GM10248 (cell line): ENCODE results near the gene HLA-DQB2.
"Not testable (repeated sequence)": the region's sequence is repeated elsewhere in the genome, so short reads cannot be mapped to it uniquely, and the experiment has no call there.

Source experiments
- CTCF ChIA-PET: fragments of 300-600 bp; sonication (Branson Sonifier 250); formaldehyde crosslinking; extraction: SDS; loops from one replicate; lab custom pipeline; 2021; ENCODE audit warnings: antibody characterized with exemption; lab: Yijun Ruan, JAX
- POLR2A ChIA-PET: fragments of 350-650 bp; sonication (Branson Sonifier 250); formaldehyde crosslinking; extraction: SDS; loops from one replicate; lab custom pipeline; 2020; ENCODE audit warnings: antibody characterized with exemption; lab: Yijun Ruan, JAX
- DNase-seq: peaks from one replicate; pipeline ENCODE4 v3.0.0; 2012; ENCODE audit errors: extremely low spot score
- TF ChIP-seq, protein P1 (sequence below): IDR thresholded peaks from 2 replicates; pipeline ENCODE4 v1.5.1; 2012; ENCODE audit warnings: mild to moderate bottlenecking, low read depth; ENCODE audit errors: extremely low read depth, missing control alignments, control extremely low read depth

HLA-DQB2 gene

DNA sequence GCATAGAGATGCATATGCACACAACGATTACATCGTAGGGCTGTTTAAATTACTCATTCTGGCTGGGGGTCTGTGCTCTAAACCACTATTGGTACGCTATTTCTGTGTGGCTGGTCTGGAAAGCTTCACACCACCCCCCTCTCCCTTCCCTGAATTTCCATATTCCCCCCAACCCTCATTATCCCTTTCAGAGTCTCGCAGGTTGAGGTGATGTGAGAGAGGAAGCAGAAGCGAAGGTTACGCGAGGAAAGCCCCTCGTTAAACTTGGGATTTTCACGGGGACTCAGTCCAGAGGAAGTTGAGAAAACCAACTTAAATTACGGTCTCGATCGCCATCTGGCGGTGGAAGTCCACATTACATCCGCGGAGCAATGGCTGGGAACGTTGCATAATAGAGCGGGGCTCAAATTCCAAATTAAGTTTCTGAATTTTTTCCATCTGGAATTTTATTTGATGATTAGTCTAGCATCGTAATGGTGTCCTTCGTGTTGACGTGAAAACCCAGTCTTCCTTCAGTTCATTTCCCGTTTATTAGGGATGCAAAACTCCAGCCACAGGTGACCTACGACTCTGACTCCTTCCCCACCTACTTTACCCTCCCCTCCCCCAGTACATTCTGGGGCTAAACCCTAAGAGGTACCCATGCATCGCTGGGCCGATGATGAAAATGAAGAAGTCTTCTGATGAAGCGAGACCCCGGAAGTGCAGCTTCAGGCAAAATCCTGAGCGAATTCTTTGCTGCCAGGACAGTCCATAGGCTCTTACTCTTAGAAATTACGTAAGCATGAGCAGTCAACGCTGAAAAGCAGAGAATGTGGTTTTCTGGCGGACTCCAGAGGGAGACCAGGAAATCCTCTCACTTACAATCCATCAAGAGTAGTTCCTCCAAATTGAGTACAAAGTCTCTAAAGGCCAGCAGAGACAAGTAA is 33.8 kb upstream of the HLA-DQB2 start:
- peak; percentile 56 for DNase-seq
- ChIA-PET POLR2A (no interaction called here), CTCF (interaction anchor here (0.8 to 4.3 kb wide), 12 partner anchors 9 to 382 kb away, joined by 4 to 38 read pairs (median 5); no protein-coding TSS in a partner anchor)
- TF ChIP-seq, protein P1, sequence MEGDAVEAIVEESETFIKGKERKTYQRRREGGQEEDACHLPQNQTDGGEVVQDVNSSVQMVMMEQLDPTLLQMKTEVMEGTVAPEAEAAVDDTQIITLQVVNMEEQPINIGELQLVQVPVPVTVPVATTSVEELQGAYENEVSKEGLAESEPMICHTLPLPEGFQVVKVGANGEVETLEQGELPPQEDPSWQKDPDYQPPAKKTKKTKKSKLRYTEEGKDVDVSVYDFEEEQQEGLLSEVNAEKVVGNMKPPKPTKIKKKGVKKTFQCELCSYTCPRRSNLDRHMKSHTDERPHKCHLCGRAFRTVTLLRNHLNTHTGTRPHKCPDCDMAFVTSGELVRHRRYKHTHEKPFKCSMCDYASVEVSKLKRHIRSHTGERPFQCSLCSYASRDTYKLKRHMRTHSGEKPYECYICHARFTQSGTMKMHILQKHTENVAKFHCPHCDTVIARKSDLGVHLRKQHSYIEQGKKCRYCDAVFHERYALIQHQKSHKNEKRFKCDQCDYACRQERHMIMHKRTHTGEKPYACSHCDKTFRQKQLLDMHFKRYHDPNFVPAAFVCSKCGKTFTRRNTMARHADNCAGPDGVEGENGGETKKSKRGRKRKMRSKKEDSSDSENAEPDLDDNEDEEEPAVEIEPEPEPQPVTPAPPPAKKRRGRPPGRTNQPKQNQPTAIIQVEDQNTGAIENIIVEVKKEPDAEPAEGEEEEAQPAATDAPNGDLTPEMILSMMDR = peak; percentile 73

DNA sequence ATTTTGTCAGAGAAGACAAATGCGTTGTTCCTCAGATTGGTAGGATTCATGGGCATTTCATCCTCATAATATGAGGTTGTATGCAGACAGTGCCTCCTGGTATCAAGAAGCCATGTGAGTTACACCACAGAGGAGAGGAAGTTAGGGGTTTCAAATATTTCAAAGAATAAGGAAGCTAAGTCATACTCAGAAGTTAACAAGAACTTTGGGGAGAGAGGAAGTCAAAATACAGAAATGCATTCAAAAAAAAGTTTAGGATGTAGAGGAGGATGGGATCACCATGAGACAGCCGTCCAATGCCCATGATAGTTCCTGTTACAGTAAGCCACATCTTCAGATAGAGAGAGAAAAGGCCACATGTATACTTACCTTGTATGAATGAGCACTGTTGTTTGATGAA is 31.2 kb upstream of the HLA-DQB2 start:
- TF ChIP-seq, protein P1 = no peak
- no peak for DNase-seq
- POLR2A ChIA-PET = no interaction called here
- CTCF ChIA-PET = interaction anchor here (1.1 to 3.2 kb wide), 6 partner anchors 9 to 549 kb away, joined by 3 to 45 read pairs (median 10); no protein-coding TSS in a partner anchor

DNA sequence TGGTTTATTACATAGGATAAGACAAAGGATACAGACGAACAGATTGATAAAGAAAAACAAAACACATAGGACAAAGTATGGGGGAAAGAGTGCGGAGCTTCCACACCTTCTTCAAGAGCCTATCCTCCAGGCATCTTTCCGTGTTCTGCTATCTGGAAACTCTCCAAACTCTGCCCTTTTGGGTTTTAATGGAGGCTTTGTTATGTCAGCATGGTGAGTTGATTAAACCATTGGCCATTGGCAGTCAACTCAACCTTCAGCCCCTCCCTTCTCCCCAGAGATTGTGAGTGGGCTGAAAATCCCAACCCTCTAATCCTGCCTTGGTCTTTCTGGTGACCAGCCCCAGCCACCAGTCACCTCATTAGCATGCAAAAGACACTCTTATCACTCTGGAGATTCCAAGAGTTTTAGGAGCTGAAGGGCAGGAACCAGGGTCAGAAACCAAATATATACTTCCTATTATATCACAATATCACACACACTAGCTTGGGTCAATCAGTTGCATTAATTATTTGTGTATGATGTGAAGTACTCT is 29.6 kb upstream of the HLA-DQB2 start:
- TF ChIP-seq, protein P1 = no peak
- ChIA-PET POLR2A (no interaction called here), CTCF (interaction anchor here (1.0 to 3.2 kb wide), 8 partner anchors 7 to 548 kb away, joined by 3 to 45 read pairs (median 4); partner anchors contain the start of gene TAP2)
- DNase-seq = no peak

DNA sequence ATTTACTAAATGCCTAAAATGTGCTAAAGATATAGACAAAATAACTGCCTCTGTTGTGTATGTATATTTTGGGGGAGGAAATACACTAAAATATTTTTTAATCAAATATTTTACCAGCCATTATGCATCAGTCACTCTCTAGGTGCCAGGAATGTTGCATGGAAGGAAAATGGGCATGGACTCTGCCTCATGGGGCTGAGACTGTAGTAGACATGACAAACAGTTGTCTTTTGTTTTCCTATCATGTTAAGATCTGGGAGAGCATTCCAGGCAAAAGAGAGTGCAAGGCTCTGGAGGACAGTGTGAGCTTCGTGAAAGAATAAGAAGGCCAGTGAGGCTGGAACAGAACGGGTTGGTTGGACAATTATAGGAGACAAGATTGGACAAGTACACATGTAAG is 27.0 kb upstream of the HLA-DQB2 start:
- TF ChIP-seq, protein P1 = no peak
- no peak for DNase-seq
- CTCF ChIA-PET = interaction anchor here (12.7 kb wide), 1 partner anchor 376 kb away, joined by 234 read pairs; the partner anchor contains the start of gene BTNL2
- POLR2A ChIA-PET = no interaction called here

DNA sequence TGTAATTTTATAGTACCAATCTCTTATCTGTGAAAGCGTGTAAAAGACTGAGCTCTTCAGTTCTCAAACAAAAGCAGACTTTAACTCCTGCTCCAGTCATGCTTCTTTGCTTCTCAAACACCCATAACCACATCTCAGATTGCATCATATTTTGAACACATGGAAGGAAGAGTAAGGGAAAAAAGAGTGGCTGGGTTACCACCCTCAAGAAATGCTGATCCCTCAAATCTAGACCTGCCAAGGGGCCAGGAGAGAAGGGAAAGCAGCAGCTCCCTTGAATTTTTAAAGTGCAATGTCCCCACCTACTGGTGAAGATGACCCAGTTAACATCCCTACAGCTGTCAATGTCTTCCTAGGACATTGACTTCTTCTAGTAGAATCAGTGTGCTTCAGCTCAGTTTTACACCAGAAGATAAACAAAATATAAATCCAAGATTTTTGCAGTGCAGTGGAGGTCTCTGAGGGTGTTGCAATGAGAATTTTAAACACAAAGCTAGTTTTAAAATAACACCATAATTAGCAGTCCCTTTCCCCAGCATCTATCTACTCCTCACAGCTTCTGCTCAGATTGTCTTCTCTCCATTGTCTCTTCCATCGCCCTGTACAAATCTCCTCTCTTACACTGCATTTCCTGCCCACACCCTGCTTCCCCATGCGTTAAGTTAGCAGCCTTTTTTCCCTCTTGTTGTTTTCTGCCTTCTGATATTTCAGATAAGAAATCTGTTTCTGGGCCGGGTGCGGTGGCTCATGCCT is 22.6 kb upstream of the HLA-DQB2 start:
- POLR2A ChIA-PET = no interaction called here

DNA sequence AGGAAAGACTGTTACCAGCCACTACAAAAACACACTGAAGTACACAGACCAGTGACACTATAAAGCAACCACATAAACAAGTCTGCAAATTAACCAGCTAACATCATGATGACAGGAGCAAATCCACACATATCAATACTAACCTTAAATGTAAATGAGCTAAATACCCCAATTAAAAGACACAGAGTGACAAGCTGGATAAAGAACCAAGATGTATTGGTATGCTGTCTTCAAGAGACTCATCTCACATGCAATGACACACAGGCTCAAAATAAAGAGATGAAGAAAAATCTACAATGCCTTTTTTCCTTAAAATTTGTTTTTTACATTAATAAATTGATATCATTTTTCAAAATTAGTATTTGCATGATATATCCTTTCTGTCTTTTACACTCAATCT is 19.6 kb upstream of the HLA-DQB2 start:
- DNase-seq, POLR2A ChIA-PET: not testable (repeated sequence)
- CTCF ChIA-PET = interaction anchor here (0.8 to 12.7 kb wide), 4 partner anchors 13 to 369 kb away, joined by 3 to 234 read pairs (median 4); partner anchors contain the start of gene BTNL2

More for the DNA sequence above, 22.6 kb upstream of the HLA-DQB2 start:
- TF ChIP-seq, protein P1 = peak; percentile 66
- DNase-seq = peak; percentile 53
- CTCF ChIA-PET = interaction anchor here (0.6 to 12.7 kb wide), 41 partner anchors 9 to 695 kb away, joined by 3 to 234 read pairs (median 6); partner anchors contain the start of genes BTNL2, HLA-DQA2, HLA-DQB2 and TAP2
